Measurements from ENCODE around the gene SMCO1.
A peak's percentile ranks its signal among the peaks of the same experiment; 100 is the strongest.
"Not testable (repeated sequence)": the region's sequence is repeated elsewhere in the genome, so short reads cannot be mapped to it uniquely, and the experiment has no call there.

Gene SMCO1

DNA sequence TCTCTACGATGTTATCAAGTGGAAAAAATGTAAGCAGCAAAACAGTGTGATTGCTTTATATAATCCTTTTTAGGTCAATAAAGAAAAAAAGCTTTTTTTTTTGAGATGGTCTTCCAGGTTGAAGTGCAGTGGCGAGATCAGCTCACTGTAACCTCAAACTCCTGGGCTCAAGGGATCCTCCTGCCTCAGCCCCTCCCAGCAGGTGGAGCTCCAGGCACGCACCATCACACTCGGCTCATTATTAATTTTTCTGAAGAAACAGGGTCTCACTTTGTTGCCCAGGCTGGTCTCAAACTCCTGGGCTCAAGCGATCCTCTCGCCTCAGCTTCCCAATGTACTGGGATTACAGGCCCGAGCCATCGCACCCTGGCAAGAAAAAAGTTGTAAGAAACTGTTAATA is 28.9 kb downstream of the SMCO1 start:
- DNase-seq, result peak; percentile 33

DNA sequence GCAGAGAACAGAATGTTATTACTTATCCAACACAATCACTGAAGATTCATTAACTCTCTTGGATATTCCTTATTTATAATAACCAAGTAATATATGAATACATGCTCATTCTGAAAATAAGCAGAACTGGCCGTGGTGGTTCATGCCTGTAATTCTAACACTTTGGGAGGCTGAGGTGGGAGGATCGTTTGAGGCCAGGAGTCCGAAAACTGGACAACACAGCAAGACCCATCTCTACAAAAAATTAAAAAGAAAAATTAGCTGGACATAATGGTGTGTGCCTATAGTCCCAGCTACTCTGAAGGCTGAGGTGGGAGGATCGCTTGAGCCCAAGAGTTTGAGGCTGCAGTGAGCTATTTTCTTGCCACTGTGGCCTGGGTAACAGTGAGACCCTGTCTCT is 37.5 kb downstream of the SMCO1 start:
- no peak for DNase-seq

DNA sequence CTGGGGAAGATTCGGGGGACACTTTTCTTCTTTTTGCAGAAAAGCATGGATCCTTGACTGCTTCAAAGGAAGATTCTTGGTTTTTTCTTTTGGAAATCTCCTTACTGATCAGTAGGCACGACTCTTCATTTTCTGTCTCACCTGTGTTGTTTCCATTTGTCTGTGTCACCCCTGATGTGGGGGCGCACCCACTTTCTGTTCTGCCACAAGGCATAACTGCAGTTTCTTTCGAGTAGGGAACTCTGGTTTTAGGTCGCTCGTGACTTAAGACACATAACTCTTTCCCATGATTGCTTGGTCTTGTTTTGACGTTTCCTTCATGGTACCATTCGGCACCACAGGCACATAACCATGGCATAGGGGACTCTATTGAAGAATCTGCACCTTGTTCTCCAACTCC is 42.9 kb downstream of the SMCO1 start:
- DNase-seq, result no peak

DNA sequence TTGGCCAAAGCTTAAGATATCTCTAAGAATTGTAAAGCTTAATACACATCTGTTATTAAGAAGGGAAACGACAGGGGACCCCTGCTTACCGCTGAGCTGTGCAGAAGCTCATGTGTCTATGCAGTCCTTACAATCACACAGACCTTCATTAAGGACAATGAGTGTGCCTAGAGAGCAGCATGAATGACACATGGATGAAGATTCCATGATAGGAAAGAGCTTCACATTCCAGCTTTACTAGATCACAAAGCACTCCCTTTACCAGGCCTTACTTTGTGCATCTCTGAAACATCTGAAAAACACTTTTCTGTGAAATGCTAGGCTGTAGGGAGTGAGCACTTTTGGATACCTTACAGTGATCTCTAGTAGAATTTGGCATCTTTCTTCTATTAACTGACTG is 43.6 kb downstream of the SMCO1 start:
- DNase-seq, result no peak

DNA sequence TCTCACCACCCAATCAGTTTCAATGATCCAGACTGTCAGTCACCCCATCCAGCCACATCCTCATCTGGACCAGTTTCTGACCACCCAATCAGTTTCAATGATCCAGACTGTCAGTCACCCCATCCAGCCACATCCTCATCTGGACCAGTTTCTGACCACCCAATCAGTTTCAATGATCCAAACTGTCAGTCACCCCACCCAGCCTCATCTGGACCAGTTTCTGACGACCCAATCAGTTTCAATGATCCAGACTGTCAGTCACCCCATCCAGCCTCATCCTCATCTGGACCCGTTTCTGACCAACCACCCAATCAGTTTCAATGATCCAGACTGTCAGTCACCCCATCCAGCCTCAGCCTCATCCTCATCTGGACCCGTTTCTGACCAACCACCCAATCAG is 45.0 kb downstream of the SMCO1 start:
- not testable (repeated sequence) for DNase-seq

DNA sequence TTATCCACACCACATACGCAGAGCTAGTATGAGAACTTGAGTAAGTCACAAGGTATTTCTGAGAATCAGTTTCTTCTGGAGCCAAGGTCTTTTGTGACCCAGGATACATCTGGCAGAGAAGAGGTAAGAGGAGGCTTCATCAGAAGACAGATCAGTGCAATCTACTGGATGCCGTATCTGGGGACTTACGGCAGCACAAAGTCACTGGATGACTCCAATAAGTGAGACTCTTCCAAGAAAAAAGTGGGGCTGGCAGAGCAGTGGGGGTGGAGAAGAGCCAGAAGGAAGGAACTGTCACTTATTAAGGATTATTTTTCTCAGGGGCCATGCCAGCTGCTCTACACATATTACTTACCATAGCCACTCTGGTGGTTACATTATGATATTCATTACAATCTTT is 51.3 kb downstream of the SMCO1 start:
- DNase-seq, result no peak

DNA sequence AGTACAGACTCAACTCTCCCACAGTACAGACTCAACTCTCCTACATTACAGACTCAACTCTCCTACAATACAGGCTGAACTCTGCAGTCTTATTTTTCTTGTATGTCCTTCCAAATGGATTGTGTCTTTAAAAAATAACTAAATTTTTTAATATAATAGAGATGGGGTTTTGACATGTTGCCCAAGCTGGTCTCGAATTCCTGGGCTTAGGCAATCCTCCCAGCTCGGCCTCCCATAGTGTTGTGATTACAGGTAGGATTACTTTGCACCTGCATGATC is 51.7 kb downstream of the SMCO1 start:
- no peak for DNase-seq

DNA sequence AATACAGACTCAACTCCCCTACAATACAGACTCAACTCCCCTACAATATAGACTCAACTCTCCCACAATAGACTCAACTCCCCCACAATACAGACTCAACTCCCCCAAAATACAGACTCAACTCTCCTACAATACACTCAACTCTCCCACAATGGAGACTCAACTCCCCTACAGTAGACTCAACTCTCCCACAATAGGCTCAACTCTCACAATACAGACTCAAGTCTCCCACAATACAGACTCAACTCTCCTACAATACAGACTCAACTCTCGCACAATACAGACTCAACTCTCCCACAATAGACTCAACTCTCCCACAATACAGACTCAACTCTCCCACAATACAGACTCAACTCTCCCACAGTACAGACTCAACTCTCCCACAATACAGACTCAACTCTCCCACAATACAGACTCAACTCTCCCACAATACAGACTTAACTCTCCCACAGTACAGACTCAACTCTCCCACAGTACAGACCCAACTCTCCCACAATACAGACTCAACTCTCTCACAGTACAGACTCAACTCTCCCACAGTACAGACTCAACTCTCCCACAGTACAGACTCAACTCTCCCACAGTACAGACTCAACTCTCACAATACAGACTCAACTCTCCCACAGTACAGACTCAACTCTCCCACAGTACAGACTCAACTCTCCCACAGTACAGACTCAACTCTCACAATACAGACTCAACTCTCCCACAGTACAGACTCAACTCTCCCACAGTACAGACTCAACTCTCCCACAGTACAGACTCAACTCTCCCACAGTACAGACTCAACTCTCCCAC is 52.3 kb downstream of the SMCO1 start:
- not testable (repeated sequence) for DNase-seq

DNA sequence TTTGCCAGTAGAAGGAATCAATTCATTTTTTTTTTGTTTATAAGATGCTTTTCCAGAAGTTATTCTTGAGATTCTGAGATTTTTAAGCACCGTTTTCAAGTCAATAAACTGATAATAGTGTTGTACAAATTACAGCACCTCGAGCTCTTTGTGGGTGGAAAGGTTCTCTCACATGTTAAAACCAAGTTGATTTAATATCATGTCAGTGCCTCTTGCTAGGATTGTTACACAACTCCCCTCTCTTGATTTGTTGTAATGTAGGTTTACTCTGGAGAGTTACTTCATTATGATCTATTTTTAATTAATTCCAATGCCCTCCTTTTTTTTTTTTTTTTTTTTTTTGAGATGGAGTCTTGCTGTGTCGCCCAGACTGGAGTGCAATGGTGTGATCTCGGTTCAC is 57.1 kb downstream of the SMCO1 start:
- DNase-seq, result no peak

DNA sequence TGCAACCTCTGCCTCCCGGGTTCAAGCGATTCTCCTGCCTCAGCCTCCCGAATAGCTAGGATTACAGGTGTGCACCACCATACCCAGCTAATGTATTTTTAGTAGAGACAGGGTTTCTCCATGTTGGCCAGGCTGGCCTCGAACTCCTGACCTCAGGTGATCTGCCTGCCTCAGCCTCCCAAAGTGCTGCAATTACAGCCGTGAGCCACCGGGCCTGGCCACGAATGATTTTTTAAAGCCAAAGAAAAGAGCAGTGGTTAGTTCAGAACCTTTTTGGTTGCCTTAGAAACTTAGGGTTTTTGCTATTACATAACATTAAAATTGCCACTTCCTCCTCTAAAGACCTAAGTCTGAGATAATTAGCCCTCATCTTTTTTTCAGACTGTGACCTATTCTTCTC is 57.7 kb downstream of the SMCO1 start:
- not testable (repeated sequence) for DNase-seq

Data from stimulated activated CD4-positive, alpha-beta T cell treated with anti-CD3 and anti-CD28 coated beads, Interleukin-4, amount 100 ng/mL, for 1 hour (primary cell).